Skeletal muscle satellite cell (primary cell): ENCODE data around the gene TMEM151B.

ENCODE experiments used
- H3K27me3 ChIP-seq: 2 replicates; pipeline ENCODE4 v1.7.0; 2013; ENCODE audit warnings: low read length; ENCODE audit not compliant: control insufficient read depth, insufficient read depth
- H3K36me3 ChIP-seq: 2 replicates; pipeline ENCODE4 v1.7.0; 2013; ENCODE audit warnings: mild to moderate bottlenecking, control low read depth, low read length; ENCODE audit not compliant: insufficient read depth
- H3K4me1 ChIP-seq: 2 replicates; pipeline ENCODE4 v1.7.0; 2013; ENCODE audit warnings: low read length; ENCODE audit not compliant: control insufficient read depth, insufficient read depth
- H3K4me2 ChIP-seq: 2 replicates; pipeline ENCODE4 v1.7.0; 2013; ENCODE audit warnings: mild to moderate bottlenecking, low read length
- H3K4me3 ChIP-seq: 2 replicates; pipeline ENCODE4 v1.7.0; 2013; ENCODE audit warnings: low read length
- H3K9ac ChIP-seq: 2 replicates; pipeline ENCODE4 v1.7.0; 2013; ENCODE audit warnings: mild to moderate bottlenecking, low read depth, low read length, moderate library complexity
- H3K9me3 ChIP-seq: replicated peaks from 2 replicates; pipeline ENCODE4 v1.7.0; 2013; ENCODE audit warnings: mild to moderate bottlenecking, control low read depth, low read length

Gene TMEM151B

DNA sequence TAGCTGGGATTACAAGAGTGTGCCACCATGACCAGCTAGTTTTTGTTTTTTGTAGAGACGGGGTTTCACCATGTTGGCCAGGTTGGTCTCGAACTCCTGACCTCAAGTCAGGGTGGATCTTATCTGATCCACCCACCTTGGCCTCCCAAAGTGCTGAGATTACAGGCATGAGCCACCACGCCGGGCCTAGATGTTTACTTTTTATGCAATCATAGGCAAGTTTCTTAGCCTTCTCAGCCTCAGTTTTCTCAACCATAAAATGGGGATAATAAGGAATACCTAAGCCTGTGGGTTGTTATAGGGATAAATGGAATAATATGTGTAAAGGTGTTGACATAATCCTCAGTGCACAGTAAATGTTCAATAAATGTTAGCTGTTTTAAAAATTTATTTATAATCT, 82.0 kb downstream of the TMEM151B start:
- no peaks in the 10 kb centered on the region for H3K36me3 ChIP-seq
- no peak overlapping the region for H3K4me2 ChIP-seq
- no peaks in the 10 kb centered on the region for H3K4me1 ChIP-seq
- peaks cover 28% of the 10 kb centered on the region for H3K27me3 ChIP-seq
- H3K9me3 ChIP-seq = no peaks in the 10 kb centered on the region
- H3K9ac ChIP-seq = no peak overlapping the region
- H3K4me3 ChIP-seq = no peak overlapping the region

DNA sequence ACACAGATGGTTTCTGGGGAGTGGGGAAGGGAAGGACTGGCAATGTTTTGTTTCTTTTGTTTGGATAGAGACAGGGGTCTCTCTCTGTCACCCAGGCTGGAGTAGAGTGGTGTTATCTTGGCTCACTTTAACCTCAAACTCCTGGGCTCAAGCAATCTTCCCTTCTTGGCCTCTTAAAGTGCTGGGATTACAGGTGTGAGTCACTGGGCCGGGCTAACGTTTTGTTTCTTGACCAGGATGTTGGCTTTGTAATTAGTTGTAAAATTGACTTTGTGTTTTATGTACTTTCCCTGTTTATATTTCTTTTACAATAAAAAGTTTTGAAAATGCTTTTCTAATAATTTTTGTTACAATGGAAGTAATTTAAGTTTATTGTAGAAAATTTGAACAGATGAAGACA, 83.1 kb downstream of the TMEM151B start:
- no peak overlapping the region for H3K9ac ChIP-seq
- no peaks in the 10 kb centered on the region for H3K4me1 ChIP-seq
- H3K36me3 ChIP-seq = no peaks in the 10 kb centered on the region
- H3K9me3 ChIP-seq = no peaks in the 10 kb centered on the region
- no peak overlapping the region for H3K4me3 ChIP-seq
- peaks cover 38% of the 10 kb centered on the region for H3K27me3 ChIP-seq
- H3K4me2 ChIP-seq = no peak overlapping the region

DNA sequence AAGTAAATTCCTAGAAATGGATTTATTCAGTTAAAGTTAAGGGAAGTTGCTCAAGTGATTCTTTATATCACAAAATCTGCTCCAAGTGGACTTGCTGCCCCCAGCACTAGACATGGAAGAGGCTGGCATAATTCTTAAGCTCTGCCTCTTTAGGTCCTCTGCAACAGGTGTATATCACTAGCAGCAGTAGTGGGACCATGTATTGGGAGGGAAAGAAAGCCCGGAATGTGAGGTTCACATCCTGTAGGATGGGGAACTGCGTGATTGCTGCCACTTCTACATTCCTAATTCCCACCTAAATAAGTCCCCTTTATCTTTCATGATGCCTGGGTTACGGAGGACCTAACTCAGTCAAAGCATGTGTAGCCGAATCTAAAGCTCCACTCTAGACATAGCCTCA, 85.4 kb downstream of the TMEM151B start:
- no peak overlapping the region for H3K4me3 ChIP-seq
- no peaks in the 10 kb centered on the region for H3K36me3 ChIP-seq
- H3K4me2 ChIP-seq = no peak overlapping the region
- peaks cover 55% of the 10 kb centered on the region for H3K27me3 ChIP-seq
- no peaks in the 10 kb centered on the region for H3K4me1 ChIP-seq
- no peak overlapping the region for H3K9ac ChIP-seq
- H3K9me3 ChIP-seq = no peaks in the 10 kb centered on the region

DNA sequence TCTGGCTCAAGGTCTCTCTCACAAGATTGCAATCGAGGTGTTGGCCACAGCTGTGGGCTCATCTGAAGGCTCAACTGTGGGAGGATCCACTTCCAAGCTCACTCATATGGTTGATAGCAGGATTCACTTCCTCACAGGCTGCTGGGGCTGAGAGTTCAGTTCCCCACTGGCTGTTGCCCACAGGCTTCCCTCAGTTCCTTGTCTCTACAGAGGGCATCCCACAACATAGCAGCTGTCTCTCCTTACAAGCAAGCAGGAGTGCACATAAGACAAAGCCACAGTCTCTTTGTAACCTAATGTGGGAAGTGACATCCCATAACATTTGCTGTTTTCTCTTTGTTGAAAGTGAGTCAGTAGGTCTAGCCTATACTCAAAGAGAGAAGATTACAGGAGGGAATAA, 86.2 kb downstream of the TMEM151B start:
- Histone ChIP-seq H3K4me1 (no peaks in the 10 kb centered on the region), H3K9me3 (no peaks in the 10 kb centered on the region), H3K36me3 (no peaks in the 10 kb centered on the region), H3K4me3 (no peak overlapping the region), H3K27me3 (peaks cover 62% of the 10 kb centered on the region), H3K4me2 (no peak overlapping the region), H3K9ac (no peak overlapping the region)
